Left lobe of liver (tissue), 2 donors: ENCODE measurements around the gene MAD1L1. TPM values are rescaled to one million over a fixed set of nuclear protein-coding genes. Genes with fewer than 3 reads are reported as not detected.
"Not testable (repeated sequence)": the region's sequence is repeated elsewhere in the genome, so short reads cannot be mapped to it uniquely, and the experiment has no call there.

Experiments
- ATAC-seq: fragments of 200-7000 bp; cut with Tn5 transposase; one replicate; pipeline ENCODE4 v1.9.1; 2020; ENCODE audit warnings: mild to moderate bottlenecking, moderate library complexity
- DNase-seq: peaks from one replicate; pipeline ENCODE4 v3.0.0-alpha.2; 2020; ENCODE audit warnings: low spot score
- total RNA-seq: library from RNA; stranded (reverse); gene quantifications from one replicate; pipeline ENCODE4 v1.2.1, GENCODE V29; 2021
- donor health status: DM: no; HTN: no; CAD: no; lungs with moderate emphysema.
- donor health status: DM: no; HTN: yes; CAD: no.

Gene MAD1L1
- total RNA-seq, 1 donor from 2014 or later, result 24.9 TPM

- ATAC-seq, result no peak
- no peak for DNase-seq
Observed at GRCh38 chr7:1979591-1980560, 252.9 kb downstream of the MAD1L1 start.

DNA sequence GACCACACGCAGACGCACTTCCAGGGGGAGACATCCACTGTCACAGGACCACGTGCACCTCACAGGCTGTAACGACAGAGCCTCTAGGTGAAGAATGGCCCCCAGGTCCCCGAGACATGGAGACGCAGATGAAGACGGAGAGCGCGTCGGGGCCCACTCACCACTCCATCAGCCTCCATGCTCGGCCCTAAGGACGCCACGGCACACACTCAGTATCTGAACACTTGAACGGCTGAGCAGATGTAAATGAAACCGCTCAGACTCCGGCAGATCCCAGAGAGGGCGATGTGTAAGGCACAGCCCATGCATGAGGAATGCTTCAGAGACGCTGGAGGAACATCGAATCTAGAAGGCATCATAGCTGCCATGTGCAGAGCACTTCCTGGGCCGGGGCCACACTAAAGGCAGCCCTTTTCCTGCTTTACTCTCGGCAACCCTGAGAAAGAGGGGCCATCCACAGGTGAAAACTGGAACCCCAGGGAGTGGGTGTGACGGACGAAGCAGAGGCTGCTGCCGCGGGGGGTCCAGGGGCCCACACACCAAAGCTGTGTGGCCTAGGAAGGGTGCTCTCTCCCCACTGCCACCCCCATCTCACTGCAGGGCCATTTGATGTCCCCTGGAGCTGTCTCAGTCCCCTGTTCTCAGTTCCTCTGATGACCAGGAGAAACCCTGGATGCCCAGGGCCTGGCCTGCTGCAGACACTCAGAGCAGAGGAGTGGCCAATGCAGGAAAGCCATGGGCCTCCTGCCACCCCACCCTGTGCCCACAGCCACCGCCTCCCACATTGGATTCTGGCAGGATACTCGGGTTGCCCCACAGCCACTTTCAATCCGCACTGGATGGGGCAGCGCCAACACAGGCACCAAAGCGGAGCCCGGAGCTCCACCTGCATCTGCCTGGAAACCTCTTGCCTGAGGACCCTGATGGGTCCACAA is 253.8 kb downstream of the MAD1L1 start:
- ATAC-seq (no peak), DNase-seq (no peak)

DNA sequence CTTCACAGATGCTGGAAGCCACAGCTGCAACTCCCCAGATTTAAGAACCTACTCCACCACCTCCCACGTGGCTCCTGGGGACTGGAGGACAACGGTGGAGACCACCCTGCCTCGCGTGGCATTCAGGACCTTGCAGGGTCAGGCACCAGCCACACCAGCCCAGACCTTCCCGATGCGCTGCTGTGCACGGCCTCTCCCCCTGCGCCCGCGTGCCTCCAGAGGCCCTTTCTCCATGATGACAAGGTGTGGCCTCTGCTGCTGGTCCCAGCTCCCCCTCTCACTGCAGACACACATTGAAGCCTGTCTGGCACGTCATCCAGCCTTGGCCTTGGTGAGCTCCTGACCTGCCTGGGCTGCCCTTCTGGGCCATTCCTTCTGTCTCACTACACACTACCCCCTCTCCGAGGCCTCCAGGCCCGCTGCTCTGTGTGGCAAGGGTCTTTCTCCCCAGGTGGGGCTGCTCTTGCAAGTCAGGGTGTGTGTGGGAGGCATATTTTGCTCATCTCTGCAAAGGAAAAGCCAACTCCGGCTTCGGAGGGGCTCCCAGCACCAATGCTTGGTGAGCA is 254.8 kb downstream of the MAD1L1 start:
- ATAC-seq (no peak), DNase-seq (no peak)

GRCh38 chr7:1977059-1977875 is 255.5 kb downstream of the MAD1L1 start:
- no peak for DNase-seq
- no peak for ATAC-seq

DNA sequence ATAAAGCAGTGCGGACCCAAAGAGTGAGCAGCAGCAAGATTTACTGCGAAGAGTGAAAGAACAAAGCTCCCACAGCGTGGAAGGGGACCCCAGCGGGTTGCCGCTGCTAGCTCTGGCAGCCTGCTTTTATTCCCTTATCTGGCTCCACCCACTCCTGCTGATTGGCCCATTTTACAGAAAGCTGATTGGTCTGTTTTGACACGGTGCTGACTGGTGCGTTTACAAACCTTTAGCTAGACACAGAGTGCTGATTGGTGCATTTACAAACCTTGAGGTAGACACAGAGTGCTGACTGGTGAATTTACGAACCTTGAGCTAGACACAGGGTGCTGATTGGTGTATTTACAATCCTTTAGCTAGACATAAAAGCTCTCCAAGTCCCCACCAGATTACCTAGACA is 256.2 kb downstream of the MAD1L1 start:
- DNase-seq, ATAC-seq: not testable (repeated sequence)

GRCh38 chr7:1975581-1975980 is 257.2 kb downstream of the MAD1L1 start:
- ATAC-seq (no peak), DNase-seq (no peak)

DNA sequence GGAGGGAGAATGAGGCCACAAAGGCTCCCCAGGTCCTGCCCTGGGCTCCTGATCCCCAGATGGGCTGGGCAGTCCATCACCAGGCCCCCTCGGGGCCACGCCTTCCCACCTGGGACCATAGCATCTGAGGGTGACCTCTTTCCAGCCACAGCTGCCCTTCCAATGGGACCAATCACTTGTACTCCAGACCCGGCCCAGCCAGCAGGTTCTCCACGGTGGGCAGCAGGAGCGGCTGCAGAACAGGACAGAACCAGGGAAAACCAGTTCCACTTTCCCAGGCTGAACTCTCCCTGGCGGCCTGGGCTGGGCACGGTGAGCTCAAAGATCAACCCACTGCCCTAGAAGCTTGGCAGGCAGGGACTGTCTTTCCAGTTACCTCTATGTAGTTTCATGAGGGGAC is 257.6 kb downstream of the MAD1L1 start:
- peak; percentile 67 for DNase-seq
- ATAC-seq, result peak; percentile 96

GRCh38 chr7:1974290-1975101 is 258.2 kb downstream of the MAD1L1 start:
- ATAC-seq (no peak), DNase-seq (no peak)

GRCh38 chr7:1973321-1974251 is 259.2 kb downstream of the MAD1L1 start:
- ATAC-seq, result no peak
- no peak for DNase-seq

GRCh38 chr7:1972744-1973143 is 260.0 kb downstream of the MAD1L1 start:
- DNase-seq, result no peak
- ATAC-seq, result no peak

GRCh38 chr7:1971946-1972654 is 260.6 kb downstream of the MAD1L1 start:
- DNase-seq (no peak), ATAC-seq (no peak)

DNA sequence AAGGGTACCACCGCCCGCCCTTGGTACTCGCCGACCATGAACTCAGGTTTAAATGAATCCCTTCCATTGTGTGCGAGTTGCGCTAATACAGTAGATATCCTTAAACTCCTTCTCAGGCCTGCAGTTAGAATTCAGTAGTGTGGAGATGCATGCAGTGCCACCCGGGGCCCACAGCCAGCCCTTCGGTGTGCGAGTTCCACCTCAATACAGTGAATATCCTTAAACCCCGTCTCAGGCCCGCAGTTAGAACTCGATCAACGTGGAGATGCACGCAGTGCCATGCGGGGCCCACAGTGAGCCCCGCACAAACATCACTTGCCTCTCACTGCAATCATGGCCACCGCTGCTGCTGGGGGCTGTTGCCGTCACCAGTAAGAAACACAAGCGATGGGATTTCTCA is 261.9 kb downstream of the MAD1L1 start:
- ATAC-seq (no peak), DNase-seq (no peak)

DNA sequence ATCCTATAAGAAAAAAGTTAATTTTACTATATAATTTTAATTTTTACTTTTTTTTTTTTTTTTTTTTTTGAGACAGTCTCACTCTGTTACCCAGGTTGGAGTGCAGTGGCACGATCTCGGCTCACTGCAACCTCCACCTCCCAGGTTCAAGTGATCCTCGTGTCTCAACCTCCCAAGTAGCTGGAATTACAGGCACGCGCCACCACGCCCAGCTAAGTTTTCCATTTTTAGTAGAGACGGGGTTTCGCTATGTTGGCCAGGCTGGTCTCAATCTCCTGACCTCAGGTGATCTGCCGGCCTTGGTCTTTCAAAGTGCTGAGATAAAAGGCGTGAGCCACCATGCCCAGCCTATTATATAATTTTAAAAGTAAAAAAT is 262.5 kb downstream of the MAD1L1 start:
- DNase-seq, ATAC-seq: not testable (repeated sequence)

DNA sequence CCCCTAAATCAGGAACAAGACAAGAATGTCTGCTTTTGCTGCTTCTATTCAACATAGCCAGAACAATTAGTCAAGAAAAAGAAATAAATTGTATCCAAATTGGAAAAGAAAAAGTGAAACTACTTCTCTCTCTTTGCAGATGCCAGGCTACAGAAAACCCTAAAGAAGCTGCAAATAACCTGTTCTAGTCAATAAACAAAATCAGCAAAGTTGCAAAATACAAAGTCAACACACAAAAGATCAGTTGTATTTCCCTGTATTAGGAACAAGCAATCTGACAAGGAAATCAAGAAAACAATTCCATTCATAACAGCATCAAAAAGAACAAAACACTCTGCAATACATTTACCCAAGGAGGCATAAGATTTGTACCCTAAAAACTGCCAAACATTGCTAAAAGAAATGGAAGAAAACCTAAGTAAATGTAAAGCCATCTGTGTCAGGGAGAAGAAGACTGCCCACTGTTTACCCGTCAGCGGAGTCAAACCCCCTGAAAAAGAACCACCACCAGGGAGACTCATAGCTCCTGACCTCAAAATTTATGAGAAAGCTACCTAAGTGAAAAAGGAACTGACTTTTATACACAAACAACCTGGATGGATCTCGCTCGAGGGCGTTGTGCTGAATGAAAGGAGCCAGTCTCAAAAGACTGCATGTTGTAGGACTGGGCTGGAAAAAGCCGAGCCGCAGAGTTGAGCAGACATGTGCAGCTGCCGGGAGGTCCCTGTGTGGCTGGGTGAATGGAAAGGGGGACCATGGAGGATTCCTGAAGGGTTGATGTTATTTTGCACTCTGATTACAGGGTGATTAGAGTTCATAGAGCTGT is 263.1 kb downstream of the MAD1L1 start:
- DNase-seq (no peak), ATAC-seq (peak; percentile 73)

DNA sequence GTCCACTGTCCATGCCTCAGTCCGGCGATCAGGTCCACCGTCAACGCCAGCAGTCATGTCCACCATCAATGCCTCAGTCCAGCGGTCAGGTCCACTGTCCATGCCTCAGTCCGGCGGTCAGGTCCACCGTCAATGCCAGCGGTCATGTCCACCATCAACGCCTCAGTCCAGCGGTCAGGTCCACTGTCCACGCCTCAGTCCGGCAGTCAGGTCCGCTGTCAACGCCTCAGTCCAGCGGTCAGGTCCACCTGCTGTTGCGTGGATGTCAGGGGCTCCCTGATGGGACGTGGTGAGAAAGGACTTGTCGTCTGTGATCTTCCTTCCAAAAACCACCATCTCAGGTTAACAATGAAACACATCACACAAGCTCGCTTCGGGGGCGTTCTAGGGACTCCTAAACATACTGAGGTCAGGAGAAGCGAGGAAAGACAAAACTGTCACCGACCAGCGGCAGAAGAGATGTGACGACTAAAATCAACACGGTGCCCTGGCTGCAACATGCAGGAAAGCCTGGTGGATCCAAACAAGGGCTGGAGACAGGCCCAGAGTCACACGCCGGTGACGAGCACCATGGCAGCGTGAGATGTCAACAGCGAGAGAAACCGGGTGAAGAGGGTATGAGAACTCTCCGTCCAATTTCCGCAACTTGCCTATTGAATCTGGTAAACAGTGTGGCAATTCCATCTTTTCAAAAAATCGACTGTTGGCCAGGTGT is 264.2 kb downstream of the MAD1L1 start:
- DNase-seq, result no peak
- no peak for ATAC-seq
